ENCODE data around the gene SEC11A. TPM values are rescaled to one million over a fixed set of nuclear protein-coding genes. Genes with fewer than 3 reads are reported as not detected.

The SEC11A gene
- total RNA-seq, 1 experiment from 2014 or later = 192 TPM

DNA sequence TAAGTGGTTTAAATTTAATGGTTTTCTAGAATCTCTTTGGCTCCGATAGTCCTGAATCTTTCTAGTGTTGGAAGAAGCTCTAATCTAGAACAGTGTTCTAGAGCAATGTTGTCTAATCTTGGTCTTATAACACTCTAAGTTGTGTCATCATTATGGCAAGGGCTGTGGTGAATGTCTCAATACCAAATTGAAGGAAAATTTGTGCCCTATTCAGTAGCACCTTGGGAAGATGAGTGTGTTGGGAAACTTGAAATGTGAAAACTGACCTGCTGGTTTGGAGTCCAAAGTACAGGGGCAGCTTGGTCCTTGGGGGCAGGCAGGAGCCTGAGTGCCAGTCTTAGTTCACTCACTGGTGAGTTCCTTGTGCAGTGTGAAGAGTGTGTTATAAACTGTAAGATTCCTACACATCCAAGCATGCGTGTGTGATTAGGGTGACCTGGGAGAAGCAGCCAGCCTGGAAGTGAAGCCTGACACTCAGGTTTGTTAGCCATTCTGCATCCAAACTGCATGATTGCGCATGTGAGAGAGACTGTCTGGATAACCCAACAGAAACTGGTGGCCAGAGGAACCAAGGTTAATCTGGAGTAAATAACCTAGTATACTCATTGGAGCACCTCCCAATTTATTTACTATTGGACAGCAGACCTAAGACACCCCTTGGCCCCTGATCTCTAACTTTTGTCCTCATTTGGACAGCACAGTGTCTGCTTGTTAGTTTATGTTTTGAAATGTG, 47.1 kb upstream of the SEC11A start:
- no TSS peak for BruUV-seq (replicated peaks)
- Mint-ChIP-seq H3K9me3 (ENCODE audit: unreplicated experiment) (no peaks in the 10 kb centered on the region), H3K4me3 (ENCODE audit: unreplicated experiment) (no peak overlapping the region), H3K36me3 (ENCODE audit: insufficient read depth, unreplicated experiment) (peaks cover 19% of the 10 kb centered on the region), H3K27me3 (ENCODE audit: insufficient read depth, unreplicated experiment) (no peaks in the 10 kb centered on the region), H3K27ac (ENCODE audit: low read depth, unreplicated experiment) (no peak overlapping the region), H3K4me1 (ENCODE audit: insufficient read depth, unreplicated experiment) (peaks cover 13% of the 10 kb centered on the region)
- POLR2A ChIA-PET = interaction anchor here (1.5 kb wide), 1 partner anchor 48 kb away, joined by 5 read pairs; no protein-coding TSS in a partner anchor
- CTCF ChIA-PET = no interaction called here
- TF ChIP-seq, protein P1, sequence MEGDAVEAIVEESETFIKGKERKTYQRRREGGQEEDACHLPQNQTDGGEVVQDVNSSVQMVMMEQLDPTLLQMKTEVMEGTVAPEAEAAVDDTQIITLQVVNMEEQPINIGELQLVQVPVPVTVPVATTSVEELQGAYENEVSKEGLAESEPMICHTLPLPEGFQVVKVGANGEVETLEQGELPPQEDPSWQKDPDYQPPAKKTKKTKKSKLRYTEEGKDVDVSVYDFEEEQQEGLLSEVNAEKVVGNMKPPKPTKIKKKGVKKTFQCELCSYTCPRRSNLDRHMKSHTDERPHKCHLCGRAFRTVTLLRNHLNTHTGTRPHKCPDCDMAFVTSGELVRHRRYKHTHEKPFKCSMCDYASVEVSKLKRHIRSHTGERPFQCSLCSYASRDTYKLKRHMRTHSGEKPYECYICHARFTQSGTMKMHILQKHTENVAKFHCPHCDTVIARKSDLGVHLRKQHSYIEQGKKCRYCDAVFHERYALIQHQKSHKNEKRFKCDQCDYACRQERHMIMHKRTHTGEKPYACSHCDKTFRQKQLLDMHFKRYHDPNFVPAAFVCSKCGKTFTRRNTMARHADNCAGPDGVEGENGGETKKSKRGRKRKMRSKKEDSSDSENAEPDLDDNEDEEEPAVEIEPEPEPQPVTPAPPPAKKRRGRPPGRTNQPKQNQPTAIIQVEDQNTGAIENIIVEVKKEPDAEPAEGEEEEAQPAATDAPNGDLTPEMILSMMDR (IDR thresholded peaks at IDR 0.05; ENCODE audit: unreplicated experiment) = no peak
- intact Hi-C loops (cut with micrococcal nuclease) = no loop called here
- no peak for DNase-seq (ENCODE audit: unreplicated experiment)

- no peaks in the 10 kb centered on the region for H3K9me3 Mint-ChIP-seq (ENCODE audit: unreplicated experiment)
- H3K27me3 Mint-ChIP-seq (ENCODE audit: insufficient read depth, unreplicated experiment) = no peaks in the 10 kb centered on the region
- ChIA-PET CTCF (no interaction called here), POLR2A (no interaction called here)
- no peak for DNase-seq (ENCODE audit: unreplicated experiment)
- H3K27ac Mint-ChIP-seq (ENCODE audit: low read depth, unreplicated experiment) = no peak overlapping the region
- peaks cover 12% of the 10 kb centered on the region for H3K4me1 Mint-ChIP-seq (ENCODE audit: insufficient read depth, unreplicated experiment)
- intact Hi-C loops (cut with micrococcal nuclease) = no loop called here
- H3K4me3 Mint-ChIP-seq (ENCODE audit: unreplicated experiment) = no peak overlapping the region
- no TSS peak for BruUV-seq (replicated peaks)
- peaks cover 13% of the 10 kb centered on the region for H3K36me3 Mint-ChIP-seq (ENCODE audit: insufficient read depth, unreplicated experiment)
- TF ChIP-seq, protein P1 (IDR thresholded peaks at IDR 0.05; ENCODE audit: unreplicated experiment) = no peak
Measured at GRCh38 chr15:84761607-84762131, 45.7 kb upstream of the SEC11A start.

GRCh38 chr15:84760219-84760618, 44.3 kb upstream of the SEC11A start:
- no TSS peak for BruUV-seq (replicated peaks)
- intact Hi-C loops (cut with micrococcal nuclease) = no loop called here
- DNase-seq (ENCODE audit: unreplicated experiment) = no peak
- TF ChIP-seq, protein P1 (IDR thresholded peaks at IDR 0.05; ENCODE audit: unreplicated experiment) = no peak
- no peaks in the 10 kb centered on the region for H3K27me3 Mint-ChIP-seq (ENCODE audit: insufficient read depth, unreplicated experiment)
- ChIA-PET POLR2A (no interaction called here), CTCF (interaction anchor here (0.6 to 1.0 kb wide), 2 partner anchors 13 to 51 kb away, joined by 3 to 5 read pairs; no protein-coding TSS in a partner anchor)
- no peaks in the 10 kb centered on the region for H3K9me3 Mint-ChIP-seq (ENCODE audit: unreplicated experiment)
- H3K4me3 Mint-ChIP-seq (ENCODE audit: unreplicated experiment) = no peak overlapping the region
- H3K27ac Mint-ChIP-seq (ENCODE audit: low read depth, unreplicated experiment) = no peak overlapping the region
- H3K4me1 Mint-ChIP-seq (ENCODE audit: insufficient read depth, unreplicated experiment) = peaks cover 5% of the 10 kb centered on the region
- H3K36me3 Mint-ChIP-seq (ENCODE audit: insufficient read depth, unreplicated experiment) = peaks cover 7% of the 10 kb centered on the region

GRCh38 chr15:84759018-84759417, 43.1 kb upstream of the SEC11A start:
- CTCF ChIA-PET = no interaction called here
- H3K4me3 Mint-ChIP-seq (ENCODE audit: unreplicated experiment) = no peak overlapping the region
- TF ChIP-seq, protein P1 (IDR thresholded peaks at IDR 0.05; ENCODE audit: unreplicated experiment) = no peak
- no peaks in the 10 kb centered on the region for H3K27me3 Mint-ChIP-seq (ENCODE audit: insufficient read depth, unreplicated experiment)
- H3K27ac Mint-ChIP-seq (ENCODE audit: low read depth, unreplicated experiment) = no peak overlapping the region
- no TSS peak for BruUV-seq (replicated peaks)
- POLR2A ChIA-PET = no interaction called here
- intact Hi-C loops (cut with micrococcal nuclease) = no loop called here
- no peaks in the 10 kb centered on the region for H3K4me1 Mint-ChIP-seq (ENCODE audit: insufficient read depth, unreplicated experiment)
- no peaks in the 10 kb centered on the region for H3K9me3 Mint-ChIP-seq (ENCODE audit: unreplicated experiment)
- DNase-seq (ENCODE audit: unreplicated experiment) = no peak
- peaks cover 6% of the 10 kb centered on the region for H3K36me3 Mint-ChIP-seq (ENCODE audit: insufficient read depth, unreplicated experiment)

Data from MCF 10A (cell line).